ENCODE results near the gene VSIR. TPM values are rescaled to one million over a fixed set of nuclear protein-coding genes. Genes with fewer than 3 reads are reported as not detected.

VSIR gene
- total RNA-seq, 1 donor from 2014 or later = 6.4 TPM

GRCh38 chr10:71747039-71747531, 26.2 kb downstream of the VSIR start:
- no peak for DNase-seq (ENCODE audit: low read depth, low spot score)

- no peak for DNase-seq (ENCODE audit: low read depth, low spot score)
Observed at GRCh38 chr10:71746344-71747037, 26.8 kb downstream of the VSIR start.

- no peak for DNase-seq (ENCODE audit: low read depth, low spot score)
Observed at GRCh38 chr10:71745664-71746250, 27.6 kb downstream of the VSIR start.

GRCh38 chr10:71744897-71745663, 28.2 kb downstream of the VSIR start:
- no peak for DNase-seq (ENCODE audit: low read depth, low spot score)

DNA sequence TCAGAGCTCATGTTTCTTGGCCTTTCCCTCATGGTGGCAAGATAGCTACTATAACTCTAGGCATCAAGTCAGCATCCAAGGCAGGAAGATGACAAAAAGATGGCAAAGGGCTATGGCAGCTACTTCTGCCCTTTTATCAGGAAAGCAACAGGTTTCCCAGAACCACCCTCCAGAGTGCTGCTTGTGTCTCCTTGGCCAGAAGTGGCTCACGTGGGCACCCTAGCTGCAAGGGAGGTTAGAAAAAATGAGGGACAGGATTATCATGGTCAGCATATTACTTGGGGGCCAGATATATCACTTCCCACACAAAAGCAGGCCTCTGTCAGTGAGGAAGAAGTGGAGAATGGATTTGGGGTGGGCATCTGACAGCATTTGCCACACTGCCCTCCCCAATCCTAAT, 29.5 kb downstream of the VSIR start:
- DNase-seq (ENCODE audit: low read depth, low spot score) = no peak

DNA sequence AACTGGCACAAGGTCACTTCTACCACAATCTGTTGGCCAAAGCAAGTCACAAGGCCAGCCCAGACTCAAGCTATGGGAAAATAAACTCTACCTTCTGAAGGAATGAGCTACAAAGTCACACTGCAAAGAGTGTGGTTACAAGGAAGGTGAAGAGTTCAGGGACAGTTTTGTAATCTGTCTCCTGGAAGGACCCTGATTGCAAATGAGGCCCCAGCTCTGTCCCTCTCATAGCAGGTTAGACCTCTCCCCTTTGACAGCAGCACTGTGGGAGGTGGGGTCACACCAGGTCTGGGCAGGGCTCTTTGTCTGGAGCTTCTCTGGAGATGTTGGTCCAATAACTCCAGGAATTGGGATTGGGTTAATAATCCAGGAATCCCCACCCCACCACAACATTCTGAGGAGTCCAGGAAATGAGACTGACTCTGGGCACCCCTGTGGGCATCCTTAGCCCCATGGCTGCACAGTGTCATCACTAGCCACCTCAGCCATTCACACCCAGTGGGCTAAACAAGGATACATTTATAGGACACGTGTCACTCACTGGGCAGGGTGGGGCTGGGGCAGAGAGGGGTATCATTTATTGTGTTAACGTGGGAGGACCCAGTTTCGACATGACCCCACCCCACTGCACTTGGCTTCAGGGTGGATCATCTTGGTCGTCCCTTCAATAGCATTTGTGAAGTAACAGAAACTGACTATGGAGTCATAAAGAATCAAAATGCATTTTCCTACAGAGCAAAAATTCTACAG, 30.1 kb downstream of the VSIR start:
- DNase-seq (ENCODE audit: low read depth, low spot score) = no peak

DNA sequence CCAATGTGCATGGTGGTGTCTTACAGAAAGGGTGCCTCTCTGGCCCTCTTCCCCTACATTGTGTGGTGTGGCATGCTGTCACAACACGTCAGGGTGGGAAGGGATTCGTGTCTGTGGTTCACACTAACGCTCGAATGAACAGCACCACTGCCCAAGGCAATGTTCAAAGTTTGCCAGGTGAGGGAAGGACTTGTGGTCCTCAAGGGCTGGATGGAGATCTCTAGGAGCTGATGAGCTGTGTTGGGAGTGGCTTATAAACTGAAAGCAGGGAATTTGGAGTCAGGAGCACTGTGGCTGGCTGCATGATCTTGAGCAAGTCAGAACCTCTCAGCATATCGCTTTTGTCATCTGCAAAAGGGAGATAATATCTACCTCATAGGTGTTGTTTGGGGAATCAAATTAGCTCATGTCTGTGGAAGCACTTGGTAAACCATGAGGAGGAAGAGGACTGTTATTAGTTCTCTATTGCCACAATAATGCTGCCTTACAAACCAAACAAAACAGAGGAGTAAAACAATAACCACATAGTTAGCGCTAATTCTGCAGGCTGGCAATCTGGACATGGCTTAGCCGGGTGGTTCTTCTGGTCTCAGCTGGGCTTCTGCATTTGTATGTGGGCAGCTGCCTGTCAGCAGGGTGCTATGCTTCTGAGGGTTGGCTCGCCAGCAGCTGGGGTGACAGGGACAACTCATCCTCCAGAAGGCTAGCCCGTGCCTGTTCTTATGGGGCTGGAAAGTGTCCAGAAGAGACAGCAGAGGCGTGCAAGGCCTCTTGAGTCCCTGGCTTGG, 30.8 kb downstream of the VSIR start:
- DNase-seq (ENCODE audit: low read depth, low spot score) = no peak

DNA sequence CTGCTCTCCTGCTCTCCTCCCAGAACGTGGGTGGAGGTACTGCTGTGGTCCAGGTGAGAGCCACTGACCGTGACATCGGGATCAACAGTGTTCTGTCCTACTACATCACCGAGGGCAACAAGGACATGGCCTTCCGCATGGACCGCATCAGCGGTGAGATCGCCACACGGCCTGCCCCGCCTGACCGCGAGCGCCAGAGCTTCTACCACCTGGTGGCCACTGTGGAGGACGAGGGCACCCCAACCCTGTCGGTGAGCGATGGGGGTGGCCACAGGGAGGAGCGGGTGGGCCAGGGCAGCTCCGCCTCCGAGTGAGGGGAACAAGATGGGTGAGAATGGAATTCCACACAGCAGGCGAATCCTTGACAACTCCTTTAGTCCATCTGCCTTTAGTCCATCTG, 31.6 kb downstream of the VSIR start:
- DNase-seq (ENCODE audit: low read depth, low spot score) = no peak

GRCh38 chr10:71741029-71741428, 32.3 kb downstream of the VSIR start:
- no peak for DNase-seq (ENCODE audit: low read depth, low spot score)

GRCh38 chr10:71740069-71740653, 33.2 kb downstream of the VSIR start:
- DNase-seq (ENCODE audit: low read depth, low spot score) = no peak

GRCh38 chr10:71739358-71739900, 33.9 kb downstream of the VSIR start:
- no peak for DNase-seq (ENCODE audit: low read depth, low spot score)

DNA sequence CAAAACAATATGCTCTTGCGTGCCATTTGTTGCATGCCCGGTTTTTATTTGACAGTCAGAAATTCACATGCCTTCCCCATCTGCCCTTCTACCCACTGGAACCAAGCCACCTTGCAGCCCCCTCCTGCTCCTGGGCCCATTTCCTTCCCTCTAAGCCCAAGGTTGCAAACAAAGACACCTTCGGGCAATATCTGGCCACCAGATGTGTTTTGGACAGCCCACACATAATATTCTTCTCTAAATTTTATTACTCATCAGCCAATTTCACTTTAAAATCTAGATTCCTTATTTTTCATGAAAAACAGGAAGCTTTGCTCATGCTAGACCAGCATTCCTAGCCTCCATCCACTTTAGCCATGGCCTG, 35.5 kb downstream of the VSIR start:
- DNase-seq (ENCODE audit: low read depth, low spot score) = no peak

GRCh38 chr10:71737001-71737833, 36.1 kb downstream of the VSIR start:
- DNase-seq (ENCODE audit: low read depth, low spot score) = no peak

GRCh38 chr10:71736570-71736952, 36.8 kb downstream of the VSIR start:
- no peak for DNase-seq (ENCODE audit: low read depth, low spot score)

- no peak for DNase-seq (ENCODE audit: low read depth, low spot score)
Observed at GRCh38 chr10:71735709-71736569, 37.4 kb downstream of the VSIR start.

DNA sequence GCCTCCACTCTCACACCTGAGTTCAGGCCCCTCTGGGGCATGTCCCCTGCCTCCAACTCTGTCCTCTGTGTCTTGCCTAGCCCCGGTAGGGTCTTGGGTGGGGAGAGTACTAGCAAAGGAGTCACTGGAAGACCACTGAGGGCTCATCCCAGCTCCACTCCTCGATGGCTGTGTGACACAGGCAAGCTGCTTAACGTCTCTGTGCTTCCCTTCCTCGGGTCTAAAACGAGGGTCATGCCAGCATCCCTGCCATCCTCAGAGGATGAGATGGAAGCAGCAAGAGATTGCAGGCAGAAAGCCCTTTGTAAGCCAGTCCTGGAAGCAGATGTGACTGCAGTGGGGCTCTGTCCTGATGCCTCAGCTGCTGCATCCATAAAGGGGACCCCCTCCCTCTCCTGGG, 38.5 kb downstream of the VSIR start:
- DNase-seq (ENCODE audit: low read depth, low spot score) = no peak

- no peak for DNase-seq (ENCODE audit: low read depth, low spot score)
Observed at GRCh38 chr10:71731791-71732190, 41.5 kb downstream of the VSIR start.

- no peak for DNase-seq (ENCODE audit: low read depth, low spot score)
Observed at GRCh38 chr10:71729161-71729636, 44.1 kb downstream of the VSIR start.
